ENCODE measurements around the gene EVI5L. TPM values are rescaled to one million over a fixed set of nuclear protein-coding genes. Genes with fewer than 3 reads are reported as not detected.

EVI5L gene
- total and polyA plus RNA-seq, 2 of the 4 experiments (the other 2 are of a cell fraction) = 12.7 to 14.6 TPM

GRCh38 chr19:7832009-7832408, 2.0 kb downstream of the EVI5L start:
- DNase-seq = no peak
- peaks cover 10% of the 10 kb centered on the region for H4K20me1 ChIP-seq (ENCODE audit: insufficient read depth, low read length)
- H3K36me3 ChIP-seq (ENCODE audit: control insufficient read depth, insufficient read depth, low read length) = no peaks in the 10 kb centered on the region
- intact Hi-C loops (cut with micrococcal nuclease) = no loop called here
- H4K91ac ChIP-seq (ENCODE audit: insufficient read depth, low read depth, low read length) = no peak overlapping the region
- in situ Hi-C loops (cut with MboI; ENCODE audit: low sequenced_read_pairs) = no loop called here
- H4K5ac ChIP-seq (ENCODE audit: low read depth, low read length) = no peak overlapping the region
- no peak overlapping the region for H3K4me3 ChIP-seq (ENCODE audit: insufficient read depth, low read depth, low read length)
- H3K23ac ChIP-seq (ENCODE audit: low read depth, low read length) = no peak overlapping the region
- H3K27ac ChIP-seq (ENCODE audit: insufficient read depth, low read length) = no peak overlapping the region
- no peak overlapping the region for H3K4ac ChIP-seq (ENCODE audit: low read depth, low read length)
- H2AK5ac ChIP-seq (ENCODE audit: low read depth, low read length) = no peak overlapping the region
- dilution Hi-C loops (cut with HindIII; ENCODE audit: low sequenced_read_pairs, unreplicated experiment) = no loop called here
- no peak overlapping the region for H2BK20ac ChIP-seq (ENCODE audit: low read depth, low read length)
- no peak overlapping the region for H3K9ac ChIP-seq (ENCODE audit: low read depth, low read length)
- H3K27me3 ChIP-seq (ENCODE audit: control insufficient read depth, insufficient read depth, low read length) = 0 out of 2 replicates have a peak, but pooled peaks cover 2% of the 10 kb centered on the region
- H2BK5ac ChIP-seq (ENCODE audit: low read depth, low read length, poor library complexity, severe bottlenecking) = no peak overlapping the region
- no TSS peak for BruUV-seq (replicated peaks)
- H2AFZ ChIP-seq (replicated peaks; ENCODE audit: low read length, poor library complexity) = no peak overlapping the region
- no peak for ATAC-seq (ENCODE audit: low read depth)
- TF ChIP-seq MXI1 (IDR thresholded peaks at IDR 0.05; ENCODE audit: borderline replicate concordance, low read depth, low read length) = no peak
- TF ChIP-seq CHD1 (IDR thresholded peaks at IDR 0.05; ENCODE audit: low read depth, low read length) = no peak
- TF ChIP-seq RCOR1 (IDR thresholded peaks at IDR 0.05; ENCODE audit: insufficient replicate concordance, low read length) = no peak
- TF ChIP-seq MAZ (IDR thresholded peaks at IDR 0.05; ENCODE audit: borderline replicate concordance, low read depth, low read length) = no peak
- TF ChIP-seq CTCF (conservative IDR thresholded peaks at IDR 0.05; ENCODE audit: low read depth, low read length) = no peak
- TF ChIP-seq BHLHE40 (IDR thresholded peaks at IDR 0.05; ENCODE audit: low read depth, low read length) = no peak
- TF ChIP-seq NFE2L2 (IDR thresholded peaks at IDR 0.05; ENCODE audit: low read depth, low read length) = no peak
- no peak for TF ChIP-seq POLR2A (IDR thresholded peaks at IDR 0.05; ENCODE audit: low read depth, low read length)
- no peak for TF ChIP-seq RAD21 (IDR thresholded peaks at IDR 0.05; ENCODE audit: low read length)
- TF ChIP-seq FOS (IDR thresholded peaks at IDR 0.05; ENCODE audit: low read depth, low read length) = no peak
- TF ChIP-seq CEBPB (IDR thresholded peaks at IDR 0.05; ENCODE audit: low read depth, low read length) = no peak
- TF ChIP-seq, protein P1, sequence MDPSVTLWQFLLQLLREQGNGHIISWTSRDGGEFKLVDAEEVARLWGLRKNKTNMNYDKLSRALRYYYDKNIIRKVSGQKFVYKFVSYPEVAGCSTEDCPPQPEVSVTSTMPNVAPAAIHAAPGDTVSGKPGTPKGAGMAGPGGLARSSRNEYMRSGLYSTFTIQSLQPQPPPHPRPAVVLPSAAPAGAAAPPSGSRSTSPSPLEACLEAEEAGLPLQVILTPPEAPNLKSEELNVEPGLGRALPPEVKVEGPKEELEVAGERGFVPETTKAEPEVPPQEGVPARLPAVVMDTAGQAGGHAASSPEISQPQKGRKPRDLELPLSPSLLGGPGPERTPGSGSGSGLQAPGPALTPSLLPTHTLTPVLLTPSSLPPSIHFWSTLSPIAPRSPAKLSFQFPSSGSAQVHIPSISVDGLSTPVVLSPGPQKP (IDR thresholded peaks at IDR 0.05; ENCODE audit: borderline replicate concordance, low read depth, low read length) = no peak
- TF ChIP-seq MAFK (IDR thresholded peaks at IDR 0.05; ENCODE audit: low read depth, low read length) = no peak
- CTCF ChIA-PET = no interaction called here
- H2BK15ac ChIP-seq (ENCODE audit: low read depth, low read length) = no peak overlapping the region
- no peak overlapping the region for H4K8ac ChIP-seq (ENCODE audit: low read depth in 2 of 2, low read length in 2 of 2)
- H3K4me1 ChIP-seq (ENCODE audit: control insufficient read depth, insufficient read depth, low read length) = peaks cover 14% of the 10 kb centered on the region; the same call in 1 of the 2 replicates
- no peak overlapping the region for H3K56ac ChIP-seq (ENCODE audit: extremely low read depth, insufficient read depth, low read length)
- H3K4me2 ChIP-seq (ENCODE audit: low read depth, low read length) = no peak overlapping the region; the same call in 1 of the 2 replicates
- H2AK9ac ChIP-seq (replicated peaks; ENCODE audit: low read depth, low read length, poor library complexity) = no peak overlapping the region
- no peak overlapping the region for H3K18ac ChIP-seq (ENCODE audit: low read depth, low read length)
- H2BK120ac ChIP-seq (ENCODE audit: low read depth, low read length) = no peak overlapping the region
- H3K9me3 ChIP-seq (ENCODE audit: control insufficient read depth, insufficient read depth, low read length) = no peaks in the 10 kb centered on the region
- POLR2A ChIA-PET (ENCODE audit: unreplicated experiment) = interaction anchor here (0.6 kb wide), 1 partner anchor 340 kb away, joined by 3 read pairs; no protein-coding TSS in a partner anchor
- H3K79me1 ChIP-seq (ENCODE audit: low read depth in 1 of 2, low read length in 2 of 2) = peaks cover 0 to 48% of the 10 kb centered on the region in 2 experiments; a peak in 3 of 4 replicates
- H3K14ac ChIP-seq (replicated peaks; ENCODE audit: low read depth, low read length) = no peak overlapping the region
- WGBS, 2 experiments (ENCODE audit: extremely low coverage in 2 of 2, insufficient read length in 1 of 2) = 83% methylated on average over 2 of the region's 17 CpGs; no CpG with 5 or more reads in 1 of the 2 experiments
- peaks cover 2% of the 10 kb centered on the region; the same call in 1 of the 2 replicates for H3K9me1 ChIP-seq (ENCODE audit: insufficient read depth, low read length)
